ENCODE results near the gene DBP. TPM values are rescaled to one million over a fixed set of nuclear protein-coding genes. Genes with fewer than 3 reads are reported as not detected.

The DBP gene
- total RNA-seq, 1 experiment from 2014 or later, result 12.0 TPM

DNA sequence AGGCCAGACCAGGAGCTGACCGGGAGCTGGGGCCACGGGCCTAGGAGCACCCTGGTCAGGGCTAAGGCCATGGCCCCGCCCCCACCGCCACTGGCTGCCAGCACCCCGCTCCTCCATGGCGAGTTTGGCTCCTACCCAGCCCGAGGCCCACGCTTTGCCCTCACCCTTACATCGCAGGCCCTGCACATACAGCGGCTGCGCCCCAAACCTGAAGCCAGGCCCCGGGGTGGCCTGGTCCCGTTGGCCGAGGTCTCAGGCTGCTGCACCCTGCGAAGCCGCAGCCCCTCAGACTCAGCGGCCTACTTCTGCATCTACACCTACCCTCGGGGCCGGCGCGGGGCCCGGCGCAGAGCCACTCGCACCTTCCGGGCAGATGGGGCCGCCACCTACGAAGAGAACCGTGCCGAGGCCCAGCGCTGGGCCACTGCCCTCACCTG is 11.3 kb downstream of the DBP start (continued):
- TF ChIP-seq, protein P1, sequence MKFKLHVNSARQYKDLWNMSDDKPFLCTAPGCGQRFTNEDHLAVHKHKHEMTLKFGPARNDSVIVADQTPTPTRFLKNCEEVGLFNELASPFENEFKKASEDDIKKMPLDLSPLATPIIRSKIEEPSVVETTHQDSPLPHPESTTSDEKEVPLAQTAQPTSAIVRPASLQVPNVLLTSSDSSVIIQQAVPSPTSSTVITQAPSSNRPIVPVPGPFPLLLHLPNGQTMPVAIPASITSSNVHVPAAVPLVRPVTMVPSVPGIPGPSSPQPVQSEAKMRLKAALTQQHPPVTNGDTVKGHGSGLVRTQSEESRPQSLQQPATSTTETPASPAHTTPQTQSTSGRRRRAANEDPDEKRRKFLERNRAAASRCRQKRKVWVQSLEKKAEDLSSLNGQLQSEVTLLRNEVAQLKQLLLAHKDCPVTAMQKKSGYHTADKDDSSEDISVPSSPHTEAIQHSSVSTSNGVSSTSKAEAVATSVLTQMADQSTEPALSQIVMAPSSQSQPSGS (CRISPR knock-in tag; IDR thresholded peaks at IDR 0.05; ENCODE audit: borderline replicate concordance, low read depth), result no peak
- TF ChIP-seq FOXJ3 (CRISPR knock-in tag; IDR thresholded peaks at IDR 0.05; ENCODE audit: borderline replicate concordance) (no peak), ZNF121 (CRISPR knock-in tag; IDR thresholded peaks at IDR 0.05) (no peak), CREM (CRISPR knock-in tag; IDR thresholded peaks at IDR 0.05) (no peak)
- TF ChIP-seq, protein P2, sequence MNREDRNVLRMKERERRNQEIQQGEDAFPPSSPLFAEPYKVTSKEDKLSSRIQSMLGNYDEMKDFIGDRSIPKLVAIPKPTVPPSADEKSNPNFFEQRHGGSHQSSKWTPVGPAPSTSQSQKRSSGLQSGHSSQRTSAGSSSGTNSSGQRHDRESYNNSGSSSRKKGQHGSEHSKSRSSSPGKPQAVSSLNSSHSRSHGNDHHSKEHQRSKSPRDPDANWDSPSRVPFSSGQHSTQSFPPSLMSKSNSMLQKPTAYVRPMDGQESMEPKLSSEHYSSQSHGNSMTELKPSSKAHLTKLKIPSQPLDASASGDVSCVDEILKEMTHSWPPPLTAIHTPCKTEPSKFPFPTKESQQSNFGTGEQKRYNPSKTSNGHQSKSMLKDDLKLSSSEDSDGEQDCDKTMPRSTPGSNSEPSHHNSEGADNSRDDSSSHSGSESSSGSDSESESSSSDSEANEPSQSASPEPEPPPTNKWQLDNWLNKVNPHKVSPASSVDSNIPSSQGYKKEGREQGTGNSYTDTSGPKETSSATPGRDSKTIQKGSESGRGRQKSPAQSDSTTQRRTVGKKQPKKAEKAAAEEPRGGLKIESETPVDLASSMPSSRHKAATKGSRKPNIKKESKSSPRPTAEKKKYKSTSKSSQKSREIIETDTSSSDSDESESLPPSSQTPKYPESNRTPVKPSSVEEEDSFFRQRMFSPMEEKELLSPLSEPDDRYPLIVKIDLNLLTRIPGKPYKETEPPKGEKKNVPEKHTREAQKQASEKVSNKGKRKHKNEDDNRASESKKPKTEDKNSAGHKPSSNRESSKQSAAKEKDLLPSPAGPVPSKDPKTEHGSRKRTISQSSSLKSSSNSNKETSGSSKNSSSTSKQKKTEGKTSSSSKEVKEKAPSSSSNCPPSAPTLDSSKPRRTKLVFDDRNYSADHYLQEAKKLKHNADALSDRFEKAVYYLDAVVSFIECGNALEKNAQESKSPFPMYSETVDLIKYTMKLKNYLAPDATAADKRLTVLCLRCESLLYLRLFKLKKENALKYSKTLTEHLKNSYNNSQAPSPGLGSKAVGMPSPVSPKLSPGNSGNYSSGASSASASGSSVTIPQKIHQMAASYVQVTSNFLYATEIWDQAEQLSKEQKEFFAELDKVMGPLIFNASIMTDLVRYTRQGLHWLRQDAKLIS (CRISPR knock-in tag; IDR thresholded peaks at IDR 0.05; ENCODE audit: borderline replicate concordance), result no peak

DNA sequence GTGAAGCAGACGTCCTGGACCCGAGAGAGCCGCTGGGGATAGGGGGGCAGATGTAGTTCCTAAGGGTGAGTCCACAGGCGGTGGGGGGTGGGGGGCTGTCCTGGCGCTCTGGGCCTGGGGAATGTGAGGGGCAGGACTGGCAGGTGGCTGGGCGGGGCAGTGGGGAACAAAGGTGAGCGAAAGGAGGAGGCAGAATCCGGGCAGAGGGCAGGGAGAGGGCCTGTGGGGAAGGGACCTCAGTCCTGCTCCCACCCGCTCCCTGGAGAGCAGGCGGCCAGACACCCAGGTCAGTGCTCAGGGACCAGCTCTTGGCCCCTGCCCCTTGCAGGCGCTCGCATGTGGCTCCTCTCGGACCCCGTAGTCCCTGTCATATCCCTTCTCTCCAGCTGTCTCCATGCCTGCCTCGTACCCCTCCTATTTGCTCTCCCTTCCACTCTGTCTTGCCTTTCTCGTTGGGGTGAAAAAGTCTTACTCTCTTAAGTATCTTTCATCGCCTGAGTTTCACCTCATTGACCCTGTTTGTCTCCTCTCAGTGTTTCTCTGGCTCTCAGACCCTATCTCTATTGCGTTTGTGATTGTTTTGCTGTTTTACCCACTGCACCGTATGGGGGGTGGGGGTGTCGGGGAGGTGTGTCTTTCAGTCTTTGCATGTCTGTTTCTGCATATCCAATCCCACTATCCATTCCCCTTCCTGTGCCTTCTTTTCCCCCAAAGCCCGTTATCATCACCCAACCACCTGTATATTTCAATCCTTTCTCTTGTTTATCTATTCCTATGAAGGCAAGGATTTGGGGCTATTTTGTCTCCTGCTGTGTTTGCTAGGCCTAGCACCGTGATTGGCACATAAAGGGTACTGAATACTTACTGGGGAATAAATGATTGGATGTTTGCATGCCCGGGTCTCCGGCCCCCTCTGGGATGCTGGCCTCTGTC is 12.1 kb downstream of the DBP start:
- H3K27ac Mint-ChIP-seq, result peak overlapping the region; percentile 79
- POLR2A ChIA-PET, result interaction anchor here (1.4 to 1.8 kb wide), 2 partner anchors 10 to 20 kb away, joined by 3 to 16 read pairs; partner anchors contain the start of gene FAM83E
- DNase-seq (ENCODE audit: low spot score) (no peak), ATAC-seq (peak; percentile 5)
- H3K4me3 Mint-ChIP-seq, result peak overlapping the region; percentile 73
- H3K36me3 Mint-ChIP-seq, result peaks cover 4% of the 10 kb centered on the region; the same call in 1 of the 2 replicates
- CTCF ChIA-PET, result no interaction called here
- peaks cover 21% of the 10 kb centered on the region for H3K4me1 Mint-ChIP-seq
- H3K27me3 Mint-ChIP-seq (ENCODE audit: low read depth), result no peaks in the 10 kb centered on the region; the same call in 1 of the 2 replicates
- no peaks in the 10 kb centered on the region for H3K9me3 Mint-ChIP-seq
- TF ChIP-seq PRRX2 (CRISPR knock-in tag; IDR thresholded peaks at IDR 0.05), result no peak
- no peak for TF ChIP-seq FOXK1 (CRISPR knock-in tag; IDR thresholded peaks at IDR 0.05)
- no peak for TF ChIP-seq ZNF219 (CRISPR knock-in tag; IDR thresholded peaks at IDR 0.05; ENCODE audit: borderline replicate concordance)
- TF ChIP-seq ZNF423 (CRISPR knock-in tag; IDR thresholded peaks at IDR 0.05), result no peak
- no peak for TF ChIP-seq FOXJ3 (CRISPR knock-in tag; IDR thresholded peaks at IDR 0.05; ENCODE audit: borderline replicate concordance)
- TF ChIP-seq, protein P3, sequence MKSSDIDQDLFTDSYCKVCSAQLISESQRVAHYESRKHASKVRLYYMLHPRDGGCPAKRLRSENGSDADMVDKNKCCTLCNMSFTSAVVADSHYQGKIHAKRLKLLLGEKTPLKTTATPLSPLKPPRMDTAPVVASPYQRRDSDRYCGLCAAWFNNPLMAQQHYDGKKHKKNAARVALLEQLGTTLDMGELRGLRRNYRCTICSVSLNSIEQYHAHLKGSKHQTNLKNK (CRISPR knock-in tag; IDR thresholded peaks at IDR 0.05), result no peak
- no peak for TF ChIP-seq SP1 (CRISPR knock-in tag; conservative IDR thresholded peaks at IDR 0.05)
- no peak for TF ChIP-seq ZNF121 (CRISPR knock-in tag; IDR thresholded peaks at IDR 0.05)
- TF ChIP-seq TCF7 (CRISPR knock-in tag; IDR thresholded peaks at IDR 0.05; ENCODE audit: low read depth), result no peak

DNA sequence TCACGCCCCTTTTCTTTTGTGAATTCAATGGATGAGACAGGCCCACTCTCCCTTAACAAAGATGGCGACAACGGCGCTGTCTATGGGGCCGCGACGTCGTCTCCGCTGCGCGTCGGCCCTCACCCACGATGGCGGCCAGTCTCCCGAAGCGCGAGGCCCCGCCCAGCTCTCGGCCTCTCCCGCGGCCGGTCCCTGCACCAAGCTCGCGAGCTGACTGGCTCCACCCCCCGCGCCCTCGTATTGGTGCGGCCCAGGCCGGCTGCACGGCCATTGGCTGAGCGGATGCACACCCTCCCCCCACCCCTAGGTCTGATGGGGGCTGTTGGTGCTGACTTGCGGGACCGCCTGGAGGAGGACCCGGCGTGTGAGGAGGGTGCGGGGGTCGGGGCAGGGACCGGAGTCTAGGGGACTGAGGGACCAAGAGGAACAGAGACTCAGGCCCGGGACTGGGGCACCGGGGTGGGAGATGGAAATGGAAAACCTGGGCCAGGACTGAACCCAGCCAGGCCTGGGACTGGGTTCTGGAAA is 13.0 kb downstream of the DBP start:
- H3K4me1 Mint-ChIP-seq, result peaks cover 25% of the 10 kb centered on the region
- no peaks in the 10 kb centered on the region for H3K9me3 Mint-ChIP-seq
- H3K27ac Mint-ChIP-seq, result peak overlapping the region; percentile 97
- peak overlapping the region; percentile 73 for H3K4me3 Mint-ChIP-seq
- peaks cover 5% of the 10 kb centered on the region; the same call in 1 of the 2 replicates for H3K36me3 Mint-ChIP-seq
- DNase-seq (ENCODE audit: low spot score) (peak; percentile 100), ATAC-seq (peak; percentile 83)
- no peaks in the 10 kb centered on the region; the same call in 1 of the 2 replicates for H3K27me3 Mint-ChIP-seq (ENCODE audit: low read depth)
- POLR2A ChIA-PET, result interaction anchor here (0.6 to 1.8 kb wide), 6 partner anchors 9 to 290 kb away, joined by 3 to 16 read pairs (median 4); partner anchors contain the start of gene FAM83E
- CTCF ChIA-PET, result interaction anchor here (0.8 to 1.9 kb wide), 9 partner anchors 9 to 164 kb away, joined by 3 to 12 read pairs (median 5); partner anchors contain the start of genes CA11 and FAM83E
- 0 out of 2 replicates have a peak, but pooled peaks have one; percentile 17 for TF ChIP-seq CREM (CRISPR knock-in tag; IDR thresholded peaks at IDR 0.05)
- TF ChIP-seq, protein P4, sequence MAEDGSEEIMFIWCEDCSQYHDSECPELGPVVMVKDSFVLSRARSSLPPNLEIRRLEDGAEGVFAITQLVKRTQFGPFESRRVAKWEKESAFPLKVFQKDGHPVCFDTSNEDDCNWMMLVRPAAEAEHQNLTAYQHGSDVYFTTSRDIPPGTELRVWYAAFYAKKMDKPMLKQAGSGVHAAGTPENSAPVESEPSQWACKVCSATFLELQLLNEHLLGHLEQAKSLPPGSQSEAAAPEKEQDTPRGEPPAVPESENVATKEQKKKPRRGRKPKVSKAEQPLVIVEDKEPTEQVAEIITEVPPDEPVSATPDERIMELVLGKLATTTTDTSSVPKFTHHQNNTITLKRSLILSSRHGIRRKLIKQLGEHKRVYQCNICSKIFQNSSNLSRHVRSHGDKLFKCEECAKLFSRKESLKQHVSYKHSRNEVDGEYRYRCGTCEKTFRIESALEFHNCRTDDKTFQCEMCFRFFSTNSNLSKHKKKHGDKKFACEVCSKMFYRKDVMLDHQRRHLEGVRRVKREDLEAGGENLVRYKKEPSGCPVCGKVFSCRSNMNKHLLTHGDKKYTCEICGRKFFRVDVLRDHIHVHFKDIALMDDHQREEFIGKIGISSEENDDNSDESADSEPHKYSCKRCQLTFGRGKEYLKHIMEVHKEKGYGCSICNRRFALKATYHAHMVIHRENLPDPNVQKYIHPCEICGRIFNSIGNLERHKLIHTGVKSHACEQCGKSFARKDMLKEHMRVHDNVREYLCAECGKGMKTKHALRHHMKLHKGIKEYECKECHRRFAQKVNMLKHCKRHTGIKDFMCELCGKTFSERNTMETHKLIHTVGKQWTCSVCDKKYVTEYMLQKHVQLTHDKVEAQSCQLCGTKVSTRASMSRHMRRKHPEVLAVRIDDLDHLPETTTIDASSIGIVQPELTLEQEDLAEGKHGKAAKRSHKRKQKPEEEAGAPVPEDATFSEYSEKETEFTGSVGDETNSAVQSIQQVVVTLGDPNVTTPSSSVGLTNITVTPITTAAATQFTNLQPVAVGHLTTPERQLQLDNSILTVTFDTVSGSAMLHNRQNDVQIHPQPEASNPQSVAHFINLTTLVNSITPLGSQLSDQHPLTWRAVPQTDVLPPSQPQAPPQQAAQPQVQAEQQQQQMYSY (CRISPR knock-in tag; IDR thresholded peaks at IDR 0.05), result peak; percentile 85
- peak; percentile 69; the same call in 1 of the 2 replicates for TF ChIP-seq ZNF232 (CRISPR knock-in tag; IDR thresholded peaks at IDR 0.05)
- TF ChIP-seq JUN (CRISPR knock-in tag; IDR thresholded peaks at IDR 0.05), result no peak
- TF ChIP-seq ETV6 (CRISPR knock-in tag; IDR thresholded peaks at IDR 0.05), result peak; percentile 87
- peak; percentile 86 for TF ChIP-seq FOXK1 (CRISPR knock-in tag; IDR thresholded peaks at IDR 0.05)
- TF ChIP-seq ZNF121 (CRISPR knock-in tag; IDR thresholded peaks at IDR 0.05), result no peak
- 0 out of 2 replicates have a peak, but pooled peaks have one; percentile 31 for TF ChIP-seq KAT7 (CRISPR knock-in tag; IDR thresholded peaks at IDR 0.05; ENCODE audit: borderline replicate concordance)
- TF ChIP-seq, protein P5, sequence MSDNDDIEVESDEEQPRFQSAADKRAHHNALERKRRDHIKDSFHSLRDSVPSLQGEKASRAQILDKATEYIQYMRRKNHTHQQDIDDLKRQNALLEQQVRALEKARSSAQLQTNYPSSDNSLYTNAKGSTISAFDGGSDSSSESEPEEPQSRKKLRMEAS (CRISPR knock-in tag; IDR thresholded peaks at IDR 0.05), result peak; percentile 19; the same call in 1 of the 2 replicates
- TF ChIP-seq TEAD1 (CRISPR knock-in tag; IDR thresholded peaks at IDR 0.05), result 0 out of 2 replicates have a peak, but pooled peaks have one; percentile 11
- TF ChIP-seq ZNF138 (CRISPR knock-in tag; conservative IDR thresholded peaks at IDR 0.05), result no peak

All from WTC11 (cell line).